Skeletal muscle satellite cell (primary cell): ENCODE measurements around the gene PLEKHA7.

Source experiments
- H3K27me3 ChIP-seq: 2 replicates; pipeline ENCODE4 v1.7.0; 2013; ENCODE audit warnings: low read length; ENCODE audit not compliant: control insufficient read depth, insufficient read depth
- H3K36me3 ChIP-seq: 2 replicates; pipeline ENCODE4 v1.7.0; 2013; ENCODE audit warnings: mild to moderate bottlenecking, control low read depth, low read length; ENCODE audit not compliant: insufficient read depth
- H3K4me1 ChIP-seq: 2 replicates; pipeline ENCODE4 v1.7.0; 2013; ENCODE audit warnings: low read length; ENCODE audit not compliant: control insufficient read depth, insufficient read depth
- H3K4me2 ChIP-seq: 2 replicates; pipeline ENCODE4 v1.7.0; 2013; ENCODE audit warnings: mild to moderate bottlenecking, low read length
- H3K4me3 ChIP-seq: 2 replicates; pipeline ENCODE4 v1.7.0; 2013; ENCODE audit warnings: low read length
- H3K9ac ChIP-seq: 2 replicates; pipeline ENCODE4 v1.7.0; 2013; ENCODE audit warnings: mild to moderate bottlenecking, low read depth, low read length, moderate library complexity
- H3K9me3 ChIP-seq: replicated peaks from 2 replicates; pipeline ENCODE4 v1.7.0; 2013; ENCODE audit warnings: mild to moderate bottlenecking, control low read depth, low read length

The PLEKHA7 gene

GRCh38 chr11:16788141-16789062 is 225.8 kb downstream of the PLEKHA7 start:
- Histone ChIP-seq H3K27me3 (no peaks in the 10 kb centered on the region), H3K4me1 (peaks cover 61% of the 10 kb centered on the region), H3K36me3 (no peaks in the 10 kb centered on the region), H3K4me3 (no peak overlapping the region), H3K4me2 (peak overlapping the region; percentile 9), H3K9me3 (no peaks in the 10 kb centered on the region), H3K9ac (peak overlapping the region; percentile 17)

- Histone ChIP-seq H3K4me3 (no peak overlapping the region), H3K9me3 (no peaks in the 10 kb centered on the region), H3K27me3 (no peaks in the 10 kb centered on the region), H3K9ac (peak overlapping the region; percentile 1), H3K4me1 (peaks cover 49% of the 10 kb centered on the region), H3K4me2 (no peak overlapping the region), H3K36me3 (no peaks in the 10 kb centered on the region)
These were observed 227.0 kb downstream of the PLEKHA7 start for GRCh38 chr11:16787035-16787742.

DNA sequence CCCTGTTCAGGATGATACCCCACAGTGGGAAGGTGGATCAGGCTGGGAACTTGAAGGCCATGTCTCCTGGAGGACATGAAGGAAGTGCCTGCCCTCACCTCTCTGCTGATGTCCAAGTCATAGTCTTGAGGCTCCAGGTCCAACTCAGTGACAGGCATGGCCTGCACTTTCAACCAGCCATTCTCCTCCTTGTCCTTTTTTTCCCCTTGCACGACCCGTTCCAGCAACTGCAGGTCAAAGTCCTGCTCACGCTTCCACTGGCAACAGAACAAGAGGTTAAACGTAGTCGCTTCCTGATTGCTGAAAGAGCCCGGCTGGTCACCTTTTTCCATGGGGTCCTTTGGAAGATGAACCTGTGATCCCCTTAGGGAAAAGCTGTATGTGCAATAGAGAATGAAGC is 228.1 kb downstream of the PLEKHA7 start:
- no peaks in the 10 kb centered on the region for H3K36me3 ChIP-seq
- H3K9ac ChIP-seq: no peak overlapping the region
- peaks cover 40% of the 10 kb centered on the region for H3K4me1 ChIP-seq
- no peak overlapping the region for H3K4me2 ChIP-seq
- no peak overlapping the region for H3K4me3 ChIP-seq
- no peaks in the 10 kb centered on the region for H3K27me3 ChIP-seq
- H3K9me3 ChIP-seq: no peaks in the 10 kb centered on the region

GRCh38 chr11:16785520-16786128 is 228.6 kb downstream of the PLEKHA7 start:
- H3K9ac ChIP-seq: no peak overlapping the region

GRCh38 chr11:16784666-16785065 is 229.5 kb downstream of the PLEKHA7 start:
- Histone ChIP-seq H3K4me2 (no peak overlapping the region), H3K36me3 (no peaks in the 10 kb centered on the region), H3K27me3 (no peaks in the 10 kb centered on the region), H3K4me3 (no peak overlapping the region), H3K4me1 (peaks cover 31% of the 10 kb centered on the region), H3K9me3 (no peaks in the 10 kb centered on the region), H3K9ac (no peak overlapping the region)

More at GRCh38 chr11:16785520-16786128, 228.6 kb downstream of the PLEKHA7 start:
- Histone ChIP-seq H3K27me3 (no peaks in the 10 kb centered on the region), H3K4me1 (peaks cover 34% of the 10 kb centered on the region), H3K36me3 (no peaks in the 10 kb centered on the region), H3K4me3 (no peak overlapping the region), H3K4me2 (no peak overlapping the region), H3K9me3 (no peaks in the 10 kb centered on the region)

- no peak overlapping the region for H3K9ac ChIP-seq
- H3K9me3 ChIP-seq: no peaks in the 10 kb centered on the region
- H3K36me3 ChIP-seq: no peaks in the 10 kb centered on the region
- no peak overlapping the region for H3K4me2 ChIP-seq
- H3K27me3 ChIP-seq: no peaks in the 10 kb centered on the region
- H3K4me1 ChIP-seq: peaks cover 26% of the 10 kb centered on the region
- no peak overlapping the region for H3K4me3 ChIP-seq
These were observed 230.1 kb downstream of the PLEKHA7 start for GRCh38 chr11:16784097-16784496.

DNA sequence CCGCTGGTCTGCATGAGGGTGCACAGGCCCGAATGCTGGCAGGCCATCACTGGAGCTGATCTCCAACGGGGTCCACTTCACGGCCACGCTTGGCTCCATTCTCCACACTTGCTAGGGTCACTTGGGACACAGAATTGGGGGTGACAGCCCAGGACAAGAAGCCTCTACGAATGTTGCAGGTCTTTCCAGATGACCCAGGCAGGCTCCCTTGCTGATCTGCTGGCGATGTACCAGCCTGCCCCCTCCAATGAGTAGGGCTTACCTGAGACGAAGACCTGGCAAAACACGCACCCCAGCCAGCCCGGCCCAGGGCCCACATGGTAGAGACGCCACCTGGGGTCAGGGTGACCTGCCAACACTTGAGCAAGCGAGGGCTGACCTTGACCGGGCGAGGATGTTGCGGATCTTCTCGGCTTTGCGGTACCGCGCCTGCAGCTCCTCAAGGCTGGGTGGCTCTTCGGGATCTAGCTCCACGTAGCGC is 230.9 kb downstream of the PLEKHA7 start:
- H3K36me3 ChIP-seq: no peaks in the 10 kb centered on the region
- no peak overlapping the region for H3K4me3 ChIP-seq
- no peak overlapping the region for H3K4me2 ChIP-seq
- H3K9ac ChIP-seq: no peak overlapping the region
- H3K9me3 ChIP-seq: no peaks in the 10 kb centered on the region
- H3K27me3 ChIP-seq: no peaks in the 10 kb centered on the region
- H3K4me1 ChIP-seq: peaks cover 18% of the 10 kb centered on the region

GRCh38 chr11:16781936-16782919 is 232.0 kb downstream of the PLEKHA7 start:
- Histone ChIP-seq H3K27me3 (no peaks in the 10 kb centered on the region), H3K4me1 (peaks cover 8% of the 10 kb centered on the region), H3K4me3 (no peak overlapping the region)

DNA sequence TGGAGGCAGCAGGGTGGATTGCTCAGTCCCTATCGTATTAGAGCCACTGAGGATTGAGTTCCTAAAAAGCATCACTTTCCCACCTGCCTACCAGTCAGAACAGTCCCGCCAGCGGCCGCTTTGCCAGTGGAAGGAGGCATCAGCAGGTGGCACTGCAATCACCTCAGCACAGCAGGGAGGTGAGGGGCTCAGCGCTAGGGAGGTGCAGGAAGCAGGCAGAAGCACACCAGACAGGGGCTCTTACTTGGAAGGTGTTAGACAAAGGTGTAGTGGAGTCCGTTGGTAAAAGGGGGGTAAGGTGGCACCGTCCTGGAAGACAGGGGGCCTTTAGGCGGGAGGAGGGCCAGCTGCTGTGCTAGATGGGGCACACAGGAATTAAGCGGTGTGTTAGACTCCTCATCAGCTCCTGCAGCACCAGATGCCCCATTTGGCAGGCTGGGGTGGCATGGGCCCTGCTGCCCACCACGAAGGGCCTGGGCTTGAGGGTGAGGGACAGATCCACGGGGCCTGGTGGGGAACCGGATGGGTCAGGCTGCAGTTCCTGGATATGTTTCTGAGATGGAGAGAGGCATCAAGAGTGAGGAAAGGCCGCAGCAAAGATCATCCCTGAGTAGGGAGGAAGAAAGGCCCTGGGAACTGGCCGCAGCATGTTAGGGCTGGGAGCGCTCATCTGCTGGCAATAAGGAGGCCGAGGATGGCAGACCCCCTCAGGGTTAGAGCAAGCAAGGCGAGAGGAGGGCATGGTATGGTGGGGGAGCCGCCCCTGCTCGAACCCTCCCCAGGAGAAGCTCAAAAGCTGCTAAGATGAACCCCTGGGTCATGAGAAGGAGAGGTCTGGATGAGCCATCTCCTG is 233.3 kb downstream of the PLEKHA7 start:
- Histone ChIP-seq H3K9ac (no peak overlapping the region), H3K4me3 (no peak overlapping the region), H3K4me2 (no peak overlapping the region), H3K36me3 (no peaks in the 10 kb centered on the region), H3K4me1 (peaks cover 4% of the 10 kb centered on the region), H3K9me3 (no peaks in the 10 kb centered on the region), H3K27me3 (no peaks in the 10 kb centered on the region)

More at GRCh38 chr11:16781936-16782919, 232.0 kb downstream of the PLEKHA7 start:
- Histone ChIP-seq H3K9me3 (no peaks in the 10 kb centered on the region), H3K9ac (no peak overlapping the region), H3K4me2 (no peak overlapping the region), H3K36me3 (no peaks in the 10 kb centered on the region)

DNA sequence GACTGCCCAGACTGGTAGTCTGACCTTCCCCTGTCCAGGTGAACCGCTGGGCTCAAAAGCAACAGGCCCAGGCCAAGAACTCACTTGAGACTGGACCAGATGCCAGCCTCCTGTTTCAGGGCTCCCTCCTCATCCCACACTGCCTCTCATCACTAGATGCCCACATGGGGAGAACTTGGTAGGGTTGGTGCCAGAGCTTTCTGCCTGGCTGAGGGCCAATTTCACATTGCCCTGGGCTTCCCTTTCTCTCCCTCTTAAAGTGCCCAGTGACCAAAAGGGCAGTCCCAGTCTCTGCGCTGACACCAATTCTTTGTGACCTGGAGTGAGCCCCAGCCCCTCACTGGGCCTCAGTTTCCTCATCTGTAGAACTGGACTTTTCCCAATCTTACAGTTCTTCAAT is 234.1 kb downstream of the PLEKHA7 start:
- Histone ChIP-seq H3K27me3 (no peaks in the 10 kb centered on the region), H3K4me3 (no peak overlapping the region), H3K36me3 (no peaks in the 10 kb centered on the region), H3K4me2 (no peak overlapping the region), H3K9me3 (no peaks in the 10 kb centered on the region), H3K4me1 (no peaks in the 10 kb centered on the region), H3K9ac (no peak overlapping the region)
